SU-DHL-6 (cell line): ENCODE measurements around the gene BTBD9.
"Not testable (repeated sequence)": the region's sequence is repeated elsewhere in the genome, so short reads cannot be mapped to it uniquely, and the experiment has no call there.

Experiments used
- EZH2phosphoT487 ChIP-seq: fragments of 200-600 bp; sonication (generic), shearing (Covaris generic); conservative IDR thresholded peaks from 2 replicates; pipeline ENCODE4 v1.6.1; 2018; ENCODE audit warnings: mild to moderate bottlenecking, antibody characterized with exemption, low read length, moderate library complexity, mixed read lengths
- TF ChIP-seq, protein P1 (sequence below): fragments of 200-600 bp; sonication (generic); IDR thresholded peaks from one replicate; pipeline ENCODE4 v1.5.1; 2017; ENCODE audit warnings: antibody characterized with exemption, mild to moderate bottlenecking, low read length, moderate library complexity; ENCODE audit not compliant: insufficient read depth, poor library complexity, severe bottlenecking

DNA sequence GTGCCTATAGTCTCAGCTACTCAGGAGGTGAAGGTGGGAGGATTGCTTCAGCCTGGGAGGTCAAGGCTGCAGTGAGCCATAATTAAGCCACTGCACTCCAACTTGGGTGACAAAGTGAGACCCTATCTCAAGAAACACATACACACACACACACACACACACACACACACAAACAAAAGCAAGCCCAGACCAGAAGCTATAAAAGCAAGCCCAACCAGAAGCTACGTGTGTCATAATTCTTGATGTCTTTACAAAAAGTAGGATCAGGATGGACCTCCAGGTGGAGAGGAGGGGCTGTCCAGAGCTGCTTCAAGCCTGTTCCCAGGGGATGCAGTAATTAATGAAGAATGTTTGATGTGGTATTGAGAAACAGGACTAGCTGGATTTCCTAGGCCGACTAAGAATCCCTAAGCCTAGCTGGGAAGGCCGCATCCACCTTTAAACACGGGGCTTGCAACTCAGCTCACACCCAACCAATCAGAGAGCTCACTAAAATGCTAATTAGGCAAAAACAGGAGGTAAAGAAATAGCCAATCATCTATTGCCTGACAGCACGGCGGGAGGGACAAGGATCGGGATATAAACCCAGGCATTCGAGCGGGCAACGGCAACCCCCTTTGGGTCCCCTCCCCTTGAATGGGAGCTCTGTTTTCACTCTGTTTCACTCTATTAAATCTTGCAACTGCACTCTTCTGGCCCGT is 213.8 kb downstream of the BTBD9 start:
- TF ChIP-seq, protein P1, sequence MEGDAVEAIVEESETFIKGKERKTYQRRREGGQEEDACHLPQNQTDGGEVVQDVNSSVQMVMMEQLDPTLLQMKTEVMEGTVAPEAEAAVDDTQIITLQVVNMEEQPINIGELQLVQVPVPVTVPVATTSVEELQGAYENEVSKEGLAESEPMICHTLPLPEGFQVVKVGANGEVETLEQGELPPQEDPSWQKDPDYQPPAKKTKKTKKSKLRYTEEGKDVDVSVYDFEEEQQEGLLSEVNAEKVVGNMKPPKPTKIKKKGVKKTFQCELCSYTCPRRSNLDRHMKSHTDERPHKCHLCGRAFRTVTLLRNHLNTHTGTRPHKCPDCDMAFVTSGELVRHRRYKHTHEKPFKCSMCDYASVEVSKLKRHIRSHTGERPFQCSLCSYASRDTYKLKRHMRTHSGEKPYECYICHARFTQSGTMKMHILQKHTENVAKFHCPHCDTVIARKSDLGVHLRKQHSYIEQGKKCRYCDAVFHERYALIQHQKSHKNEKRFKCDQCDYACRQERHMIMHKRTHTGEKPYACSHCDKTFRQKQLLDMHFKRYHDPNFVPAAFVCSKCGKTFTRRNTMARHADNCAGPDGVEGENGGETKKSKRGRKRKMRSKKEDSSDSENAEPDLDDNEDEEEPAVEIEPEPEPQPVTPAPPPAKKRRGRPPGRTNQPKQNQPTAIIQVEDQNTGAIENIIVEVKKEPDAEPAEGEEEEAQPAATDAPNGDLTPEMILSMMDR: not testable (repeated sequence)
- TF ChIP-seq EZH2phosphoT487: not testable (repeated sequence)
